ENCODE measurements around the gene SMIM33. TPM values are rescaled to one million over a fixed set of nuclear protein-coding genes. Genes with fewer than 3 reads are reported as not detected.

Gene SMIM33
- total and polyA plus RNA-seq, 10 of the 15 experiments (the other 5 are each of a cell fraction or from before 2014, with no cell fraction given) = 0.03 to 0.25 (median 0.07) TPM; not detected in 4

DNA sequence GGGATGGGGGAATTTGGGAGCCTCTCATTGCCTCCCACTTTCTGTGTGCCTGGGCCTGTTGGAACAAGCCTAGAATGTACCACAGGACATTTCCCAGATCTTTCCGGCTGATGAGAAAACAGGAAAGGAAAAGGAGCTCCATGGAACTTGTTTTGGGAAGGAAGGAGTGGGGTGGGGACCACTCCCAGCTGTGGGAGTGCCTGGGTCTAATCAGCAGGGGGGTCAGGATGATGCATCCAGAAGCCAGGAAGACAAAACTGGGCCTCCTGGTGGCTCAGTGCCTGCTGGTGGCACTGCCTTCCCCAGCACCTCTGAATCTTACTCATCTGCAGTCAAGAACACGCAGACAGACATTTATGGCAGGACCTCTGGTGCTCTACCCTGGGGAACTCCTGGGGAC lies 2.8 kb downstream of the SMIM33 start:
- no TSS peak for BruUV-seq (replicated peaks)
- Histone ChIP-seq H3K79me2 (ENCODE audit: control insufficient read depth, insufficient read depth, low read length) (no peaks in the 10 kb centered on the region), H3K27me3 (replicated peaks in 1 of 2; ENCODE audit: control insufficient read depth in 2 of 2, insufficient read depth in 2 of 2, low read length in 1 of 2) (no peaks in the 10 kb centered on the region), H2AFZ (ENCODE audit: control insufficient read depth, low read depth, low read length) (no peak overlapping the region), H3K27ac (ENCODE audit: control insufficient read depth, insufficient read depth) (no peak overlapping the region), H3K4me1 (ENCODE audit: control insufficient read depth, insufficient read depth, low read length) (peaks cover 12% of the 10 kb centered on the region), H3K36me3 (ENCODE audit: control insufficient read depth in 2 of 2, insufficient read depth in 2 of 2, low read length in 1 of 2) (peaks cover 0 to 4% of the 10 kb centered on the region in 2 experiments; a peak in 2 of 4 replicates), H3K9ac (ENCODE audit: control insufficient read depth, insufficient read depth, low read length) (no peak overlapping the region), H3K9me3 (replicated peaks; ENCODE audit: control insufficient read depth, insufficient read depth, low read length) (no peaks in the 10 kb centered on the region), H4K20me1 (ENCODE audit: control insufficient read depth, insufficient read depth) (no peaks in the 10 kb centered on the region), H3K4me2 (ENCODE audit: control insufficient read depth, insufficient read depth) (no peak overlapping the region), H3K4me3 (no peak overlapping the region)
- 31% methylated on average over 2 of the region's 2 CpGs for WGBS (ENCODE audit: insufficient coverage, insufficient replicate concordance, low lambda C conversion rate, missing lambda C conversion rate)
- CTCF ChIA-PET = interaction anchor here (1.0 to 2.1 kb wide), 5 partner anchors 9 to 40 kb away, joined by 3 to 10 read pairs (median 5); partner anchors contain the start of gene STING1
- intact Hi-C loops (cut with micrococcal nuclease; ENCODE audit: unreplicated experiment) = no loop called here
- ATAC-seq (peak; percentile 32), FAIRE-seq (no peak), DNase-seq (ENCODE audit: low read depth, low spot score) (no peak)
- RAD21 ChIA-PET (ENCODE audit: unreplicated experiment) = interaction anchor here (1.2 to 1.9 kb wide), 4 partner anchors 11 to 50 kb away, joined by 3 to 5 read pairs (median 4); partner anchors contain the start of gene ECSCR
- in situ Hi-C loops (cut with MboI) = no loop called here
- TF ChIP-seq CTCF (IDR thresholded peaks at IDR 0.05 in 2 of 3, conservative IDR thresholded peaks at IDR 0.05 in 1 of 3; ENCODE audit: control insufficient read depth in 2 of 3, extremely low read depth in 1 of 3, insufficient read depth in 1 of 3, low read depth in 3 of 3, low read length in 3 of 3) = peak in 1 of 3 experiments; percentile 3; a peak in 1 of 6 replicates
- TF ChIP-seq EED (IDR thresholded peaks at IDR 0.05; ENCODE audit: low read depth) = 0 out of 2 replicates have a peak, but pooled peaks have one; percentile 16
- TF ChIP-seq TBL1XR1 (IDR thresholded peaks at IDR 0.05; ENCODE audit: low read depth, low read length) = no peak
- SMC1A ChIA-PET (ENCODE audit: uncharacterized antibody, unreplicated experiment) = interaction anchor here (1.0 kb wide), 1 partner anchor 9 kb away, joined by 3 read pairs; the partner anchor contains the start of gene STING1
- POLR2A ChIA-PET = interaction anchor here (1.0 to 1.3 kb wide), 2 partner anchors 15 to 35 kb away, joined by 3 to 4 read pairs; partner anchors contain the start of gene DNAJC18

Measured in GM12878 (cell line).